Measurements from ENCODE around the gene NEFH. TPM values are rescaled to one million over a fixed set of nuclear protein-coding genes. Genes with fewer than 3 reads are reported as not detected.
"Not testable (repeated sequence)": the region's sequence is repeated elsewhere in the genome, so short reads cannot be mapped to it uniquely, and the experiment has no call there.

The NEFH gene
- total and polyA plus RNA-seq, 12 donors: 6.8 to 81.1 (median 20.6) TPM

DNA sequence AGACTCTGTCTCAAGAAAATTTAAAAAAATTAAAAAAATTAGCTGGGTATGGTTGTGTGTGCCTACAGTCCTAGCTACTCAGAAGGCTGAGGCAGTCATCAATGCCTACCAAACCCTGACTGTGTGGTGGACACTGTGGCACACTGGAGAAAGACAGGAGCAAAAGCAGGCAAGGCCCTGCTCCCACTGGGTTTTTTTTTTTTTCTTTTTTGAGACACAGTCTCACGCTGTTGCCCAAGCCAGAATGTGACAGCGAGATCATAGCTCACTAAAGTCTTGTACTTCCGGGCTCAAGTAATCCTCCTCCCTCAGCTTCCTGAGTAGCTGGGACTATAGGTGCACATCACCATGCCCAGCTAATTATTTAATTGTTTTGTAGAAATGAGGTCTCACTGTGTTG, 4.6 kb downstream of the NEFH start:
- TF ChIP-seq, protein P1, sequence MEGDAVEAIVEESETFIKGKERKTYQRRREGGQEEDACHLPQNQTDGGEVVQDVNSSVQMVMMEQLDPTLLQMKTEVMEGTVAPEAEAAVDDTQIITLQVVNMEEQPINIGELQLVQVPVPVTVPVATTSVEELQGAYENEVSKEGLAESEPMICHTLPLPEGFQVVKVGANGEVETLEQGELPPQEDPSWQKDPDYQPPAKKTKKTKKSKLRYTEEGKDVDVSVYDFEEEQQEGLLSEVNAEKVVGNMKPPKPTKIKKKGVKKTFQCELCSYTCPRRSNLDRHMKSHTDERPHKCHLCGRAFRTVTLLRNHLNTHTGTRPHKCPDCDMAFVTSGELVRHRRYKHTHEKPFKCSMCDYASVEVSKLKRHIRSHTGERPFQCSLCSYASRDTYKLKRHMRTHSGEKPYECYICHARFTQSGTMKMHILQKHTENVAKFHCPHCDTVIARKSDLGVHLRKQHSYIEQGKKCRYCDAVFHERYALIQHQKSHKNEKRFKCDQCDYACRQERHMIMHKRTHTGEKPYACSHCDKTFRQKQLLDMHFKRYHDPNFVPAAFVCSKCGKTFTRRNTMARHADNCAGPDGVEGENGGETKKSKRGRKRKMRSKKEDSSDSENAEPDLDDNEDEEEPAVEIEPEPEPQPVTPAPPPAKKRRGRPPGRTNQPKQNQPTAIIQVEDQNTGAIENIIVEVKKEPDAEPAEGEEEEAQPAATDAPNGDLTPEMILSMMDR (IDR thresholded peaks at IDR 0.05): no peak
- no peak for TF ChIP-seq POLR2A (IDR thresholded peaks at IDR 0.05)
- H3K36me3 ChIP-seq (replicated peaks in 1 of 2): peaks cover 0 to 17% of the 10 kb centered on the region in 2 donors
- H3K27ac ChIP-seq: no peak overlapping the region
- H3K4me1 ChIP-seq (replicated peaks in 1 of 2): peaks cover 31 to 35% of the 10 kb centered on the region in 2 donors
- H3K9me3 ChIP-seq (replicated peaks in 1 of 3): no peaks in the 10 kb centered on the region
- intact Hi-C loops (cut with DNase I): no loop called here
- WGBS, 4 donors: 88 to 96% (median 93%) methylated on average over 3 of the region's 3 CpGs
- no peak overlapping the region for H3K4me3 ChIP-seq
- no peak for DNase-seq
- no peaks in the 10 kb centered on the region for H3K27me3 ChIP-seq

DNA sequence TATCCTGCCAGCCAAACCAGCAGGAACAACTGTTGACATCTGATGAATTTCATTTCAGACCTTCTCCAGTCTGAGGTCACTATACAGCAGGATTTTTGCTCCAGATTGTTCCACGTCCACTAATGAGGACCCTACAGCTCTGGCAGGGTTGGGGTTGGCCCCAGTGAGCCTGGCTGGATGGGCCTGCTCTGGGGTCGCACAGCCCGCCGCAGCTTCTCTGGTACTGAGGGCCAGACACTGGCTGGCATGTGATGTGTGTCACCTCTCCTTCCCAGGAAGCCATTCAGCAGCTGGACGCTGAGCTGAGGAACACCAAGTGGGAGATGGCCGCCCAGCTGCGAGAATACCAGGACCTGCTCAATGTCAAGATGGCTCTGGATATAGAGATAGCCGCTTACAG, 5.4 kb downstream of the NEFH start:
- intact Hi-C loops (cut with DNase I): no loop called here
- Histone ChIP-seq H3K4me3 (no peak overlapping the region), H3K9me3 (replicated peaks in 1 of 3) (no peaks in the 10 kb centered on the region), H3K27ac (no peak overlapping the region), H3K36me3 (replicated peaks in 1 of 2) (peaks cover 0 to 17% of the 10 kb centered on the region in 2 donors), H3K4me1 (replicated peaks in 1 of 2) (peaks cover 23 to 27% of the 10 kb centered on the region in 2 donors), H3K27me3 (no peaks in the 10 kb centered on the region)
- TF ChIP-seq POLR2A (IDR thresholded peaks at IDR 0.05): no peak
- TF ChIP-seq, protein P1 (IDR thresholded peaks at IDR 0.05): no peak
- no peak for DNase-seq
- WGBS, 4 donors: 91 to 98% (median 94%) methylated on average over 6 to 8 of the region's 8 CpGs

DNA sequence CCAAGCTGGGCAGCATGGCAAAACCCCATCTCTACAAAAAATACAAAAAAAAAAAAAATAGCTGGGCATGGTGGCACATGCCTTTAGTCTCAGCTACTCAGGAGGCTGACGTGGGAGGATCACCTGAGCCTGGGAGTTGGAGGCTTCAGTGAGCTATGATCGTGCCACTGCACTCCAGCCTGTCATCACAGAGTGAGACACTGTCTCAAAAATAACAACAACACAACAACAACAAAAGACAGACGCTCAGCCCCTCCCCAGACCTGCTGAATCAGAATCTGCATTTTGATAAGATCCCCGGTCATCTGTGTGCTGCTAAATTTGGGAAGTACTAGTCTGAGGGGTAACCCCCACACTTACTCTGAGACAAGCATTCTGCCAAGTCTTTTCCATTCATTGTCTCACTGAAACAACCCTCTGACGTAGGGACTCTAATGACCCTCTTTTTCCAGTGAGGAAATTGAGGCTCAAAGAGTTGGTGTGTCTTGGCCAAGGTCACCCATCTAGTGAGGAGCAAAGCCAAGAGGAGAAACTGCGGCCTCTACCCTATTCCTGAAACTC, 7.5 kb downstream of the NEFH start:
- intact Hi-C loops (cut with DNase I): no loop called here
- H3K27me3 ChIP-seq: no peaks in the 10 kb centered on the region
- TF ChIP-seq, protein P1 (IDR thresholded peaks at IDR 0.05): no peak
- TF ChIP-seq POLR2A (IDR thresholded peaks at IDR 0.05): no peak
- no peaks in the 10 kb centered on the region for H3K9me3 ChIP-seq (replicated peaks in 1 of 3)
- H3K36me3 ChIP-seq (replicated peaks in 1 of 2): peaks cover 0 to 17% of the 10 kb centered on the region in 2 donors
- no peak overlapping the region for H3K4me3 ChIP-seq
- no peak for DNase-seq
- 78 to 98% (median 87%) methylated on average over 4 to 6 of the region's 6 CpGs for WGBS, 4 donors
- H3K27ac ChIP-seq: no peak overlapping the region
- H3K4me1 ChIP-seq (replicated peaks in 1 of 2): peaks cover 6 to 8% of the 10 kb centered on the region in 2 donors

DNA sequence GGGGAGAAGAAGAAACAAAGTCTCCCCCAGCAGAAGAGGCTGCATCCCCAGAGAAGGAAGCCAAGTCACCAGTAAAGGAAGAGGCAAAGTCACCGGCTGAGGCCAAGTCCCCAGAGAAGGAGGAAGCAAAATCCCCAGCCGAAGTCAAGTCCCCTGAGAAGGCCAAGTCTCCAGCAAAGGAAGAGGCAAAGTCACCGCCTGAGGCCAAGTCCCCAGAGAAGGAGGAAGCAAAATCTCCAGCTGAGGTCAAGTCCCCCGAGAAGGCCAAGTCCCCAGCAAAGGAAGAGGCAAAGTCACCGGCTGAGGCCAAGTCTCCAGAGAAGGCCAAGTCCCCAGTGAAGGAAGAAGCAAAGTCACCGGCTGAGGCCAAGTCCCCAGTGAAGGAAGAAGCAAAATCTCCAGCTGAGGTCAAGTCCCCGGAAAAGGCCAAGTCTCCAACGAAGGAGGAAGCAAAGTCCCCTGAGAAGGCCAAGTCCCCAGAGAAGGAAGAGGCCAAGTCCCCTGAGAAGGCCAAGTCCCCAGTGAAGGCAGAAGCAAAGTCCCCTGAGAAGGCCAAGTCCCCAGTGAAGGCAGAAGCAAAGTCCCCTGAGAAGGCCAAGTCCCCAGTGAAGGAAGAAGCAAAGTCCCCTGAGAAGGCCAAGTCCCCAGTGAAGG, 9.2 kb downstream of the NEFH start:
- H3K4me3 ChIP-seq; H3K9me3 ChIP-seq (replicated peaks in 1 of 3); H3K4me1 ChIP-seq (replicated peaks in 1 of 2); intact Hi-C loops (cut with DNase I); H3K27me3 ChIP-seq: not testable (repeated sequence)
- Histone ChIP-seq H3K36me3 (replicated peaks in 1 of 2) (peaks cover 0 to 17% of the 10 kb centered on the region in 2 donors), H3K27ac (peak overlapping the region in 1 of 5 donors; percentile 1)
- DNase-seq: peak in 3 of 7 donors; percentile 18 to 28 (median 23)
- 65 to 73% (median 72%) methylated on average over 8 of the region's 8 CpGs for WGBS, 4 donors

DNA sequence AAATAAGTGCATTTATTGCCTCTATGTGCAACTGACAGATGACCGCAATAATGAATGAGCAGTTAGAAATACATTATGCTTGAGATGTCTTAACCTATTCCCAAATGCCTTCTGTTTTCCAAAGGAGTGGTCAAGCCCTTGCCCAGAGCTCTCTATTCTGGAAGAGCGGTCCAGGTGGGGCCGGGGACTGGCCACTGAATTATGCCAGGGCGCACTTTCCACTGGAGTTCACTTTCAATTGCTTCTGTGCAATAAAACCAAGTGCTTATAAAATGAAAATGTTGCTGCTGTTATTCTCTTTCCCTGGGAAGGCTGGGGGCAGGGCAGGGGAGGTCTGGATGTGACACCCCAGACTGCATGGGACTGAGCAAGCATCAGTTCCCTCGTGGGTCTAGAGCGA, 11.0 kb downstream of the NEFH start:
- 92 to 96% (median 94%) methylated on average over 5 to 6 of the region's 6 CpGs for WGBS, 4 donors
- H3K27ac ChIP-seq: no peak overlapping the region
- TF ChIP-seq, protein P1 (IDR thresholded peaks at IDR 0.05): no peak
- TF ChIP-seq POLR2A (IDR thresholded peaks at IDR 0.05): no peak
- intact Hi-C loops (cut with DNase I): no loop called here
- peaks cover 0 to 7% of the 10 kb centered on the region in 2 donors for H3K36me3 ChIP-seq (replicated peaks in 1 of 2)
- DNase-seq: no peak
- H3K9me3 ChIP-seq (replicated peaks in 1 of 3): no peaks in the 10 kb centered on the region
- H3K27me3 ChIP-seq: no peaks in the 10 kb centered on the region
- no peaks in the 10 kb centered on the region for H3K4me1 ChIP-seq (replicated peaks in 1 of 2)
- H3K4me3 ChIP-seq: no peak overlapping the region
